ENCODE results near the gene USP13. TPM values are rescaled to one million over a fixed set of nuclear protein-coding genes. Genes with fewer than 3 reads are reported as not detected.

USP13 gene
- total and polyA plus RNA-seq, 2 of the 4 experiments (the other 2 are of a cell fraction): 9.2 to 18.1 TPM

DNA sequence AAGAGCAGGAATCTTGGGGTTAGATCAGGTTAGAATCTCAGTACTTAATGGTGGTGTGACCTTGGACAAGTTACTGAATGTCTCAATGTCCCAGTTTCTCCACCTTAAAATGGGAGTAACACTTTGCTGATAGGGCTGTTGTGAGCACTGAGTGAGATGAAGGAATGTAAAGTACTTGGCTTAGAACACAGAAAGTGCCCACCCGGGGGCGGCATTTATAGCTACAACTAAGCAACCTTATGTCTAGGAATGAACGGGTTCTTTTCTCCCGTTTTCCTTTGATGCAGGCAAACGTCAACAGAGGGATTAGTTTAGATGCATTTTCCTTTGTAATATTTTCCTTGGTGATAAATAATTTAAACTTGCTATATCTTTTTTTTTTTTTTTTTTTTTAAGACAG is 176.6 kb downstream of the USP13 start:
- no peaks in the 10 kb centered on the region for H3K36me3 ChIP-seq (ENCODE audit: control insufficient read depth, insufficient read depth, low read length)
- H4K91ac ChIP-seq (ENCODE audit: insufficient read depth, low read depth, low read length): no peak overlapping the region
- CTCF ChIA-PET: interaction anchor here (1.2 kb wide), 1 partner anchor 18 kb away, joined by 4 read pairs; no protein-coding TSS in a partner anchor
- H4K8ac ChIP-seq (ENCODE audit: low read depth in 2 of 2, low read length in 2 of 2): no peak overlapping the region
- H3K9me3 ChIP-seq (ENCODE audit: control insufficient read depth, insufficient read depth, low read length): no peaks in the 10 kb centered on the region
- in situ Hi-C loops (cut with MboI; ENCODE audit: low sequenced_read_pairs): no loop called here
- no peaks in the 10 kb centered on the region for H3K9me1 ChIP-seq (ENCODE audit: insufficient read depth, low read length)
- intact Hi-C loops (cut with micrococcal nuclease): no loop called here
- no TSS peak for BruUV-seq (replicated peaks)
- H2AFZ ChIP-seq (replicated peaks; ENCODE audit: low read length, poor library complexity): no peak overlapping the region
- H3K23ac ChIP-seq (ENCODE audit: low read depth, low read length): no peak overlapping the region
- no peak overlapping the region for H3K14ac ChIP-seq (replicated peaks; ENCODE audit: low read depth, low read length)
- ATAC-seq (ENCODE audit: low read depth) (no peak), DNase-seq (no peak)
- H3K79me1 ChIP-seq (ENCODE audit: low read depth in 1 of 2, low read length in 2 of 2): no peaks in the 10 kb centered on the region
- no peak overlapping the region for H3K4me2 ChIP-seq (ENCODE audit: low read depth, low read length)
- H3K27me3 ChIP-seq (ENCODE audit: control insufficient read depth, insufficient read depth, low read length): no peaks in the 10 kb centered on the region; the same call in none of the 2 replicates
- H2BK15ac ChIP-seq (ENCODE audit: low read depth, low read length): no peak overlapping the region
- no peak overlapping the region for H2BK120ac ChIP-seq (ENCODE audit: low read depth, low read length)
- no CpG with 5 or more reads among the region's 5 CpGs for WGBS, 2 experiments (ENCODE audit: extremely low coverage in 2 of 2, insufficient read length in 1 of 2)
- no peak overlapping the region for H3K27ac ChIP-seq (ENCODE audit: insufficient read depth, low read length)
- H4K20me1 ChIP-seq (ENCODE audit: insufficient read depth, low read length): no peaks in the 10 kb centered on the region
- dilution Hi-C loops (cut with HindIII; ENCODE audit: low sequenced_read_pairs, unreplicated experiment): no loop called here
- POLR2A ChIA-PET (ENCODE audit: unreplicated experiment): no interaction called here
- H3K4ac ChIP-seq (ENCODE audit: low read depth, low read length): no peak overlapping the region
- no peak overlapping the region for H2AK5ac ChIP-seq (ENCODE audit: low read depth, low read length)
- no peak overlapping the region for H3K18ac ChIP-seq (ENCODE audit: low read depth, low read length)
- H2AK9ac ChIP-seq (replicated peaks; ENCODE audit: low read depth, low read length, poor library complexity): no peak overlapping the region
- H3K4me3 ChIP-seq (ENCODE audit: insufficient read depth, low read depth, low read length): no peak overlapping the region
- TF ChIP-seq CHD1 (IDR thresholded peaks at IDR 0.05; ENCODE audit: low read depth, low read length): no peak
- TF ChIP-seq BHLHE40 (IDR thresholded peaks at IDR 0.05; ENCODE audit: low read depth, low read length): no peak
- TF ChIP-seq FOS (IDR thresholded peaks at IDR 0.05; ENCODE audit: low read depth, low read length): no peak
- TF ChIP-seq RCOR1 (IDR thresholded peaks at IDR 0.05; ENCODE audit: insufficient replicate concordance, low read length): no peak
- TF ChIP-seq RFX5 (IDR thresholded peaks at IDR 0.05; ENCODE audit: low read depth, low read length): no peak
- no peak for TF ChIP-seq CEBPB (IDR thresholded peaks at IDR 0.05; ENCODE audit: low read depth, low read length)
- TF ChIP-seq MAZ (IDR thresholded peaks at IDR 0.05; ENCODE audit: borderline replicate concordance, low read depth, low read length): no peak
- TF ChIP-seq POLR2A (IDR thresholded peaks at IDR 0.05; ENCODE audit: low read depth, low read length): no peak
- TF ChIP-seq MXI1 (IDR thresholded peaks at IDR 0.05; ENCODE audit: borderline replicate concordance, low read depth, low read length): no peak
- TF ChIP-seq MAFK (IDR thresholded peaks at IDR 0.05; ENCODE audit: low read depth, low read length): no peak
- TF ChIP-seq ELK1 (IDR thresholded peaks at IDR 0.05; ENCODE audit: borderline replicate concordance, low read depth, low read length): no peak
- no peak for TF ChIP-seq RAD21 (IDR thresholded peaks at IDR 0.05; ENCODE audit: low read length)
- TF ChIP-seq, protein P1, sequence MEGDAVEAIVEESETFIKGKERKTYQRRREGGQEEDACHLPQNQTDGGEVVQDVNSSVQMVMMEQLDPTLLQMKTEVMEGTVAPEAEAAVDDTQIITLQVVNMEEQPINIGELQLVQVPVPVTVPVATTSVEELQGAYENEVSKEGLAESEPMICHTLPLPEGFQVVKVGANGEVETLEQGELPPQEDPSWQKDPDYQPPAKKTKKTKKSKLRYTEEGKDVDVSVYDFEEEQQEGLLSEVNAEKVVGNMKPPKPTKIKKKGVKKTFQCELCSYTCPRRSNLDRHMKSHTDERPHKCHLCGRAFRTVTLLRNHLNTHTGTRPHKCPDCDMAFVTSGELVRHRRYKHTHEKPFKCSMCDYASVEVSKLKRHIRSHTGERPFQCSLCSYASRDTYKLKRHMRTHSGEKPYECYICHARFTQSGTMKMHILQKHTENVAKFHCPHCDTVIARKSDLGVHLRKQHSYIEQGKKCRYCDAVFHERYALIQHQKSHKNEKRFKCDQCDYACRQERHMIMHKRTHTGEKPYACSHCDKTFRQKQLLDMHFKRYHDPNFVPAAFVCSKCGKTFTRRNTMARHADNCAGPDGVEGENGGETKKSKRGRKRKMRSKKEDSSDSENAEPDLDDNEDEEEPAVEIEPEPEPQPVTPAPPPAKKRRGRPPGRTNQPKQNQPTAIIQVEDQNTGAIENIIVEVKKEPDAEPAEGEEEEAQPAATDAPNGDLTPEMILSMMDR (conservative IDR thresholded peaks at IDR 0.05; ENCODE audit: low read depth, low read length): no peak
- no peak for TF ChIP-seq NFE2L2 (IDR thresholded peaks at IDR 0.05; ENCODE audit: low read depth, low read length)
- TF ChIP-seq SMC3 (IDR thresholded peaks at IDR 0.05; ENCODE audit: low read depth, low read length): no peak
- TF ChIP-seq, protein P2, sequence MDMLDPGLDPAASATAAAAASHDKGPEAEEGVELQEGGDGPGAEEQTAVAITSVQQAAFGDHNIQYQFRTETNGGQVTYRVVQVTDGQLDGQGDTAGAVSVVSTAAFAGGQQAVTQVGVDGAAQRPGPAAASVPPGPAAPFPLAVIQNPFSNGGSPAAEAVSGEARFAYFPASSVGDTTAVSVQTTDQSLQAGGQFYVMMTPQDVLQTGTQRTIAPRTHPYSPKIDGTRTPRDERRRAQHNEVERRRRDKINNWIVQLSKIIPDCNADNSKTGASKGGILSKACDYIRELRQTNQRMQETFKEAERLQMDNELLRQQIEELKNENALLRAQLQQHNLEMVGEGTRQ (IDR thresholded peaks at IDR 0.05; ENCODE audit: low read depth, low read length): no peak
- H2BK5ac ChIP-seq (ENCODE audit: low read depth, low read length, poor library complexity, severe bottlenecking): no peak overlapping the region
- no peak overlapping the region for H3K56ac ChIP-seq (ENCODE audit: extremely low read depth, insufficient read depth, low read length)
- H3K4me1 ChIP-seq (ENCODE audit: control insufficient read depth, insufficient read depth, low read length): no peaks in the 10 kb centered on the region
- H2BK20ac ChIP-seq (ENCODE audit: low read depth, low read length): no peak overlapping the region
- no peak overlapping the region for H3K9ac ChIP-seq (ENCODE audit: low read depth, low read length)
- H4K5ac ChIP-seq (ENCODE audit: low read depth, low read length): no peak overlapping the region
